Mucosa of gallbladder (tissue), 1 donor: ENCODE measurements around the gene MPV17L. TPM values are rescaled to one million over a fixed set of nuclear protein-coding genes. Genes with fewer than 3 reads are reported as not detected.
"Not testable (repeated sequence)": the region's sequence is repeated elsewhere in the genome, so short reads cannot be mapped to it uniquely, and the experiment has no call there.

Experiments used
- DNase-seq: peaks from one replicate; pipeline ENCODE4 v3.0.0-alpha.2; 2020; ENCODE audit warnings: low spot score
- total RNA-seq: library from RNA; stranded (reverse); gene quantifications from one replicate; pipeline ENCODE4 v1.2.1, GENCODE V29; 2021
- donor health status: DM: no; HTN: no; CAD: no.

The MPV17L gene
- 10.1 TPM for total RNA-seq

GRCh38 chr16:15395631-15396508 is at the start of gene MPV17L:
TSS of gene MPV17L (plus strand) at chr16:15395754. CDS start at chr16:15395898, 144 bp downstream.
- DNase-seq: peak; percentile 23

- not testable (repeated sequence) for DNase-seq
These were observed 46.8 kb upstream of the MPV17L start for GRCh38 chr16:15348721-15349120.

GRCh38 chr16:15351251-15351650 is 44.3 kb upstream of the MPV17L start:
- not testable (repeated sequence) for DNase-seq

- DNase-seq: not testable (repeated sequence)
These were observed 43.8 kb upstream of the MPV17L start for GRCh38 chr16:15351745-15352144.

GRCh38 chr16:15352852-15353251 is 42.7 kb upstream of the MPV17L start:
- not testable (repeated sequence) for DNase-seq

GRCh38 chr16:15354846-15355245 is 40.7 kb upstream of the MPV17L start:
- not testable (repeated sequence) for DNase-seq

GRCh38 chr16:15357495-15357894 is 38.1 kb upstream of the MPV17L start:
- DNase-seq: not testable (repeated sequence)

- DNase-seq: not testable (repeated sequence)
These were observed 17.4 kb upstream of the MPV17L start, which contains the start of gene NPIPA5 for GRCh38 chr16:15378194-15378593. TSS of gene NPIPA5 (minus strand) at chr16:15378294. CDS start at chr16:15378294, 0 bp downstream.

GRCh38 chr16:15382810-15383209 is 12.7 kb upstream of the MPV17L start:
- DNase-seq: not testable (repeated sequence)

- DNase-seq: not testable (repeated sequence)
These were observed 7.5 kb upstream of the MPV17L start for GRCh38 chr16:15388060-15388459.

- DNase-seq: not testable (repeated sequence)
These were observed 5.6 kb upstream of the MPV17L start for GRCh38 chr16:15389916-15390315.

GRCh38 chr16:15393025-15393424 is 2.5 kb upstream of the MPV17L start:
- DNase-seq: not testable (repeated sequence)

- not testable (repeated sequence) for DNase-seq
These were observed 915 bp downstream of the MPV17L start for GRCh38 chr16:15396509-15396829.

GRCh38 chr16:15396948-15397594 is 1.5 kb downstream of the MPV17L start:
- no peak for DNase-seq

GRCh38 chr16:15398618-15399316 is 3.2 kb downstream of the MPV17L start:
- DNase-seq: peak; percentile 45

- no peak for DNase-seq
These were observed 3.8 kb downstream of the MPV17L start for GRCh38 chr16:15399317-15399716.

GRCh38 chr16:15400314-15400713 is 4.8 kb downstream of the MPV17L start:
- not testable (repeated sequence) for DNase-seq

- DNase-seq: no peak
These were observed 6.4 kb downstream of the MPV17L start for GRCh38 chr16:15401972-15402371.

GRCh38 chr16:15403392-15403995 is 7.9 kb downstream of the MPV17L start:
- DNase-seq: no peak

GRCh38 chr16:15404091-15404490 is 8.5 kb downstream of the MPV17L start:
- DNase-seq: not testable (repeated sequence)

- no peak for DNase-seq
These were observed 9.2 kb downstream of the MPV17L start for GRCh38 chr16:15404792-15405191.

- DNase-seq: not testable (repeated sequence)
These were observed 12.2 kb downstream of the MPV17L start for GRCh38 chr16:15407756-15408155.
